Activated naive CD4-positive, alpha-beta T cell treated with anti-CD3 and anti-CD28 coated beads for 36 hours (primary cell): ENCODE data around the gene COP1. TPM values are rescaled to one million over a fixed set of nuclear protein-coding genes. Genes with fewer than 3 reads are reported as not detected.

ENCODE experiments used
- CTCF ChIA-PET: fragments of 350-600 bp; sonication (Branson Sonifier 250); formaldehyde crosslinking; loops from one replicate; lab custom pipeline; 2021; ENCODE audit warnings: antibody characterized with exemption; lab: Charles Lee
- DNase-seq: peaks from one replicate; pipeline ENCODE4 v3.0.0-alpha.2; 2020
- H3K27ac Mint-ChIP-seq: one replicate; pipeline ENCODE4 v1.8.0; 2021; ENCODE audit warnings: mild to moderate bottlenecking, mixed read lengths
- H3K27me3 Mint-ChIP-seq: one replicate; pipeline ENCODE4 v1.8.0; 2021; ENCODE audit warnings: low read depth, mixed read lengths
- H3K36me3 Mint-ChIP-seq: one replicate; pipeline ENCODE4 v1.8.0; 2021; ENCODE audit warnings: low read depth, mixed read lengths
- H3K4me1 Mint-ChIP-seq: one replicate; pipeline ENCODE4 v1.8.0; 2021; ENCODE audit warnings: low read depth, mixed read lengths
- H3K4me3 Mint-ChIP-seq: one replicate; pipeline ENCODE4 v1.8.0; 2021; ENCODE audit warnings: mild to moderate bottlenecking, moderate library complexity, mixed read lengths
- H3K9me3 Mint-ChIP-seq: one replicate; pipeline ENCODE4 v1.8.0; 2021; ENCODE audit warnings: mixed read lengths
- intact Hi-C: fragments of 100-400 bp; cut with micrococcal nuclease; formaldehyde crosslinking; loops from one replicate; pipeline ENCODE4 v1.15.1; 2023
- total RNA-seq, 2 experiments: library from RNA; stranded (reverse); gene quantifications; one replicate each; pipeline ENCODE4 v1.2.3, GENCODE V29; 2021

COP1 gene
- total RNA-seq, 2 experiments from 2014 or later: 37.4 to 37.6 TPM

GRCh38 chr1:176193663-176194062, 13.4 kb downstream of the COP1 start:
- peaks cover 74% of the 10 kb centered on the region for H3K4me1 Mint-ChIP-seq
- peaks cover 13% of the 10 kb centered on the region for H3K36me3 Mint-ChIP-seq
- CTCF ChIA-PET: no interaction called here
- DNase-seq: no peak
- H3K9me3 Mint-ChIP-seq: peaks cover 5% of the 10 kb centered on the region
- no peak overlapping the region for H3K4me3 Mint-ChIP-seq
- intact Hi-C loops: loop anchor here (1.0 to 2.0 kb wide), 2 partner anchors 12 to 17 kb away; no protein-coding TSS in a partner anchor
- H3K27ac Mint-ChIP-seq: no peak overlapping the region
- no peaks in the 10 kb centered on the region for H3K27me3 Mint-ChIP-seq

- no peak overlapping the region for H3K4me3 Mint-ChIP-seq
- peaks cover 6% of the 10 kb centered on the region for H3K9me3 Mint-ChIP-seq
- peak overlapping the region; percentile 44 for H3K27ac Mint-ChIP-seq
- no peak for DNase-seq
- intact Hi-C loops: loop anchor here (1.0 to 2.0 kb wide), 2 partner anchors 12 to 16 kb away; no protein-coding TSS in a partner anchor
- CTCF ChIA-PET: no interaction called here
- peaks cover 13% of the 10 kb centered on the region for H3K36me3 Mint-ChIP-seq
- no peaks in the 10 kb centered on the region for H3K27me3 Mint-ChIP-seq
- H3K4me1 Mint-ChIP-seq: peaks cover 75% of the 10 kb centered on the region
These were observed 14.1 kb downstream of the COP1 start for GRCh38 chr1:176193023-176193422.

- intact Hi-C loops: no loop called here
- Mint-ChIP-seq H3K9me3 (peaks cover 6% of the 10 kb centered on the region), H3K27me3 (no peaks in the 10 kb centered on the region), H3K4me1 (peaks cover 70% of the 10 kb centered on the region), H3K36me3 (peaks cover 17% of the 10 kb centered on the region), H3K4me3 (no peak overlapping the region), H3K27ac (no peak overlapping the region)
- no peak for DNase-seq
- CTCF ChIA-PET: no interaction called here
These were observed 18.5 kb downstream of the COP1 start for GRCh38 chr1:176188604-176189003.

- intact Hi-C loops: no loop called here
- H3K27ac Mint-ChIP-seq: no peak overlapping the region
- peaks cover 69% of the 10 kb centered on the region for H3K4me1 Mint-ChIP-seq
These were observed 20.1 kb downstream of the COP1 start for GRCh38 chr1:176187001-176187400.

GRCh38 chr1:176183618-176184017, 23.5 kb downstream of the COP1 start:
- H3K27ac Mint-ChIP-seq: no peak overlapping the region
- H3K9me3 Mint-ChIP-seq: peaks cover under 1% of the 10 kb centered on the region
- H3K27me3 Mint-ChIP-seq: no peaks in the 10 kb centered on the region
- peaks cover 67% of the 10 kb centered on the region for H3K4me1 Mint-ChIP-seq
- H3K36me3 Mint-ChIP-seq: peaks cover 29% of the 10 kb centered on the region
- no peak overlapping the region for H3K4me3 Mint-ChIP-seq
- DNase-seq: no peak
- CTCF ChIA-PET: no interaction called here
- intact Hi-C loops: loop anchor here (1.0 kb wide), 1 partner anchor 9 kb away; no protein-coding TSS in a partner anchor

More at GRCh38 chr1:176187001-176187400, 20.1 kb downstream of the COP1 start:
- Mint-ChIP-seq H3K9me3 (peaks cover 6% of the 10 kb centered on the region), H3K4me3 (no peak overlapping the region), H3K27me3 (no peaks in the 10 kb centered on the region), H3K36me3 (peaks cover 20% of the 10 kb centered on the region)
- CTCF ChIA-PET: interaction anchor here (0.8 kb wide), 1 partner anchor 1032 kb away, joined by 3 read pairs; no protein-coding TSS in a partner anchor
- DNase-seq: no peak

GRCh38 chr1:176178316-176178715, 28.8 kb downstream of the COP1 start:
- no peak for DNase-seq
- Mint-ChIP-seq H3K9me3 (no peaks in the 10 kb centered on the region), H3K27ac (peak overlapping the region; percentile 93), H3K27me3 (no peaks in the 10 kb centered on the region), H3K36me3 (peaks cover 45% of the 10 kb centered on the region), H3K4me1 (peaks cover 54% of the 10 kb centered on the region), H3K4me3 (peak overlapping the region; percentile 16)
- CTCF ChIA-PET: no interaction called here
- intact Hi-C loops: loop anchor here (1.0 to 5.0 kb wide), 2 partner anchors 27 to 64 kb away; no protein-coding TSS in a partner anchor

- Mint-ChIP-seq H3K9me3 (no peaks in the 10 kb centered on the region), H3K36me3 (peaks cover 46% of the 10 kb centered on the region), H3K4me3 (peak overlapping the region; percentile 2), H3K27me3 (no peaks in the 10 kb centered on the region), H3K4me1 (peaks cover 51% of the 10 kb centered on the region), H3K27ac (peak overlapping the region; percentile 82)
- intact Hi-C loops: loop anchor here (1.0 to 5.0 kb wide), 5 partner anchors 15 to 149 kb away; no protein-coding TSS in a partner anchor
- no peak for DNase-seq
- CTCF ChIA-PET: no interaction called here
These were observed 29.3 kb downstream of the COP1 start for GRCh38 chr1:176177764-176178163.

- Mint-ChIP-seq H3K27ac (no peak overlapping the region), H3K36me3 (peaks cover 53% of the 10 kb centered on the region)
- CTCF ChIA-PET: interaction anchor here (0.8 kb wide), 1 partner anchor 94 kb away, joined by 3 read pairs; no protein-coding TSS in a partner anchor
These were observed 33.0 kb downstream of the COP1 start for GRCh38 chr1:176174108-176174507.

GRCh38 chr1:176172215-176172614, 34.9 kb downstream of the COP1 start:
- H3K36me3 Mint-ChIP-seq: peaks cover 51% of the 10 kb centered on the region
- no peak for DNase-seq
- no peaks in the 10 kb centered on the region for H3K9me3 Mint-ChIP-seq
- intact Hi-C loops: no loop called here
- no peaks in the 10 kb centered on the region for H3K27me3 Mint-ChIP-seq
- CTCF ChIA-PET: no interaction called here
- H3K27ac Mint-ChIP-seq: no peak overlapping the region
- H3K4me1 Mint-ChIP-seq: peaks cover 20% of the 10 kb centered on the region
- H3K4me3 Mint-ChIP-seq: no peak overlapping the region

More at GRCh38 chr1:176174108-176174507, 33.0 kb downstream of the COP1 start:
- Mint-ChIP-seq H3K4me1 (peaks cover 33% of the 10 kb centered on the region), H3K9me3 (no peaks in the 10 kb centered on the region), H3K4me3 (no peak overlapping the region), H3K27me3 (no peaks in the 10 kb centered on the region)
- DNase-seq: no peak
- intact Hi-C loops: no loop called here

- Mint-ChIP-seq H3K27ac (no peak overlapping the region), H3K36me3 (peaks cover 47% of the 10 kb centered on the region), H3K4me3 (no peak overlapping the region), H3K9me3 (no peaks in the 10 kb centered on the region), H3K27me3 (no peaks in the 10 kb centered on the region), H3K4me1 (peaks cover 22% of the 10 kb centered on the region)
- no peak for DNase-seq
- CTCF ChIA-PET: no interaction called here
- intact Hi-C loops: no loop called here
These were observed 39.9 kb downstream of the COP1 start for GRCh38 chr1:176167210-176167609.

- H3K27ac Mint-ChIP-seq: no peak overlapping the region
- H3K27me3 Mint-ChIP-seq: no peaks in the 10 kb centered on the region
- no peak overlapping the region for H3K4me3 Mint-ChIP-seq
- peaks cover 51% of the 10 kb centered on the region for H3K36me3 Mint-ChIP-seq
- intact Hi-C loops: no loop called here
- peaks cover 30% of the 10 kb centered on the region for H3K4me1 Mint-ChIP-seq
- no peak for DNase-seq
- no peaks in the 10 kb centered on the region for H3K9me3 Mint-ChIP-seq
- CTCF ChIA-PET: interaction anchor here (1.2 kb wide), 1 partner anchor 49 kb away, joined by 3 read pairs; no protein-coding TSS in a partner anchor
These were observed 41.5 kb downstream of the COP1 start for GRCh38 chr1:176165573-176165972.

GRCh38 chr1:176164014-176164678, 42.9 kb downstream of the COP1 start:
- Mint-ChIP-seq H3K4me3 (no peak overlapping the region), H3K36me3 (peaks cover 51% of the 10 kb centered on the region), H3K27ac (no peak overlapping the region), H3K27me3 (no peaks in the 10 kb centered on the region), H3K4me1 (peaks cover 38% of the 10 kb centered on the region), H3K9me3 (no peaks in the 10 kb centered on the region)
- no peak for DNase-seq
- intact Hi-C loops: no loop called here
- CTCF ChIA-PET: no interaction called here
